Ascending aorta (tissue), 2 donors: ENCODE results near the gene SMARCA4. TPM values are rescaled to one million over a fixed set of nuclear protein-coding genes. Genes with fewer than 3 reads are reported as not detected.
"Not testable (repeated sequence)": the region's sequence is repeated elsewhere in the genome, so short reads cannot be mapped to it uniquely, and the experiment has no call there.

ENCODE experiments used
- DNase-seq, 2 donors: peaks; one replicate each; pipeline ENCODE4 v3.0.0-alpha.2; 2019; ENCODE audit warnings: low spot score in 2 of 2
- H3K27ac ChIP-seq, 2 donors: fragments of 200-600 bp; sonication (generic); one replicate each; pipeline ENCODE4 v1.5.1; 2016 to 2017; ENCODE audit warnings: mild to moderate bottlenecking in 1 of 2
- H3K27me3 ChIP-seq: fragments of 200-600 bp; sonication (generic); one replicate; pipeline ENCODE4 v1.5.1; 2017
- H3K36me3 ChIP-seq, 2 donors: fragments of 200-600 bp; sonication (generic); one replicate each; pipeline ENCODE4 v1.5.1; 2016
- H3K4me1 ChIP-seq, 2 donors: fragments of 200-600 bp; sonication (generic); one replicate each; pipeline ENCODE4 v1.5.1; 2016 to 2017; ENCODE audit warnings: mild to moderate bottlenecking in 1 of 2
- H3K4me3 ChIP-seq, 2 donors: fragments of 200-600 bp; sonication (generic); one replicate each; pipeline ENCODE4 v1.5.1; 2016 to 2017; ENCODE audit warnings: mild to moderate bottlenecking in 1 of 2
- H3K9me3 ChIP-seq, 2 donors: fragments of 200-600 bp; sonication (generic); one replicate each; pipeline ENCODE4 v1.5.1; 2016
- CTCF ChIP-seq, 3 experiments: fragments of 200-600 bp in 2 of 3; fragments of 450-650 bp in 1 of 3; sonication (generic) in 2 of 3; IDR thresholded peaks; one replicate each; pipeline ENCODE4 v1.5.1; 2016 to 2019; ENCODE audit warnings: antibody characterized with exemption in 3 of 3, mild to moderate bottlenecking in 1 of 3, moderate library complexity in 1 of 3
- intact Hi-C: fragments of 100-400 bp; cut with DNase I; formaldehyde crosslinking; loops from one replicate; pipeline ENCODE4 v1.15.1; 2023
- total RNA-seq: library from RNA; depleted of rRNA; stranded (reverse); fragments of >200 nt; gene quantifications from one replicate; pipeline ENCODE4 v1.1.0, GENCODE V29; 2016

SMARCA4 gene
- total RNA-seq, 1 donor from 2014 or later, result 89.5 TPM

- H3K27me3 ChIP-seq, result no peaks in the 10 kb centered on the region
- no peaks in the 10 kb centered on the region for H3K4me1 ChIP-seq
- H3K4me3 ChIP-seq, result no peak overlapping the region
- H3K36me3 ChIP-seq, result peaks cover 37 to 68% of the 10 kb centered on the region in 2 donors
- intact Hi-C loops, result loop anchor here (2.0 kb wide), 1 partner anchor 24 kb away; no protein-coding TSS in a partner anchor
- H3K27ac ChIP-seq, result no peak overlapping the region
- no peaks in the 10 kb centered on the region for H3K9me3 ChIP-seq
- TF ChIP-seq CTCF (IDR thresholded peaks at IDR 0.05), result no peak
- no peak for DNase-seq
These were observed 142.1 kb downstream of the SMARCA4 start for GRCh38 chr19:11102944-11103343.

- H3K4me3 ChIP-seq, H3K27ac ChIP-seq, H3K9me3 ChIP-seq, H3K4me1 ChIP-seq, H3K27me3 ChIP-seq, DNase-seq: not testable (repeated sequence)
- intact Hi-C loops, result loop anchor here (2.0 kb wide), 1 partner anchor 25 kb away; no protein-coding TSS in a partner anchor
- H3K36me3 ChIP-seq, result peaks cover 37 to 76% of the 10 kb centered on the region in 2 donors
These were observed 142.8 kb downstream of the SMARCA4 start for GRCh38 chr19:11103667-11104066.

GRCh38 chr19:11105014-11105636 lies 144.3 kb downstream of the SMARCA4 start:
- Histone ChIP-seq H3K9me3 (no peaks in the 10 kb centered on the region), H3K36me3 (peaks cover 42 to 89% of the 10 kb centered on the region in 2 donors), H3K4me3 (no peak overlapping the region), H3K4me1 (no peaks in the 10 kb centered on the region), H3K27me3 (no peaks in the 10 kb centered on the region), H3K27ac (no peak overlapping the region)
- no peak for DNase-seq
- TF ChIP-seq CTCF (IDR thresholded peaks at IDR 0.05), result no peak
- intact Hi-C loops, result no loop called here

- H3K27ac ChIP-seq, result no peak overlapping the region
- no peaks in the 10 kb centered on the region for H3K27me3 ChIP-seq
- no peak for TF ChIP-seq CTCF (IDR thresholded peaks at IDR 0.05)
- DNase-seq, result no peak
- no peak overlapping the region for H3K4me3 ChIP-seq
- peaks cover 51 to 94% of the 10 kb centered on the region in 2 donors for H3K36me3 ChIP-seq
- no peaks in the 10 kb centered on the region for H3K4me1 ChIP-seq
- intact Hi-C loops, result no loop called here
- H3K9me3 ChIP-seq, result no peaks in the 10 kb centered on the region
These were observed 145.6 kb downstream of the SMARCA4 start for GRCh38 chr19:11106477-11106876.

GRCh38 chr19:11108746-11109145 lies 147.9 kb downstream of the SMARCA4 start:
- no peak for DNase-seq
- H3K4me1 ChIP-seq, result no peaks in the 10 kb centered on the region
- no peak overlapping the region for H3K4me3 ChIP-seq
- no peak for TF ChIP-seq CTCF (IDR thresholded peaks at IDR 0.05)
- intact Hi-C loops, result no loop called here
- H3K27me3 ChIP-seq, result no peaks in the 10 kb centered on the region
- H3K36me3 ChIP-seq, result peaks cover 53 to 96% of the 10 kb centered on the region in 2 donors
- H3K27ac ChIP-seq, result no peak overlapping the region
- no peaks in the 10 kb centered on the region for H3K9me3 ChIP-seq

- H3K9me3 ChIP-seq, result no peaks in the 10 kb centered on the region
- no peak for TF ChIP-seq CTCF (IDR thresholded peaks at IDR 0.05)
- no peak for DNase-seq
- H3K4me3 ChIP-seq, result no peak overlapping the region
- no peaks in the 10 kb centered on the region for H3K4me1 ChIP-seq
- no peaks in the 10 kb centered on the region for H3K27me3 ChIP-seq
- peaks cover 47 to 94% of the 10 kb centered on the region in 2 donors for H3K36me3 ChIP-seq
- intact Hi-C loops, result no loop called here
- H3K27ac ChIP-seq, result no peak overlapping the region
These were observed 150.4 kb downstream of the SMARCA4 start for GRCh38 chr19:11111117-11111770.
